HG02678 (cell line): Measurements from ENCODE around the gene TAS2R40.
A peak's percentile ranks its signal among the peaks of the same experiment; 100 is the strongest.
"Not testable (repeated sequence)": the region's sequence is repeated elsewhere in the genome, so short reads cannot be mapped to it uniquely, and the experiment has no call there.

Source experiments
- ATAC-seq: cut with Tn5 transposase; IDR thresholded peaks from one replicate; pipeline ENCODE4 v1.9.1; 2021; ENCODE audit warnings: mild to moderate bottlenecking, moderate library complexity; ENCODE audit not compliant: unreplicated experiment

TAS2R40 gene

GRCh38 chr7:143248761-143249354 lies 27.0 kb downstream of the TAS2R40 start:
- no peak for ATAC-seq

GRCh38 chr7:143250199-143250598 lies 28.4 kb downstream of the TAS2R40 start:
- ATAC-seq, result no peak

- no peak for ATAC-seq
Measured at GRCh38 chr7:143250822-143251221, 29.0 kb downstream of the TAS2R40 start.

- ATAC-seq, result no peak
Measured at GRCh38 chr7:143252006-143252405, 30.2 kb downstream of the TAS2R40 start.

- no peak for ATAC-seq
Measured at GRCh38 chr7:143255564-143255963, 33.7 kb downstream of the TAS2R40 start.

GRCh38 chr7:143256325-143256724 lies 34.5 kb downstream of the TAS2R40 start:
- no peak for ATAC-seq

- peak; percentile 80 for ATAC-seq
Measured at GRCh38 chr7:143256932-143257331, 35.1 kb downstream of the TAS2R40 start.

GRCh38 chr7:143257501-143257900 lies 35.7 kb downstream of the TAS2R40 start:
- ATAC-seq, result no peak

- ATAC-seq, result peak; percentile 37
Measured at GRCh38 chr7:143258831-143259230, 37.0 kb downstream of the TAS2R40 start.

GRCh38 chr7:143259765-143260164 lies 37.9 kb downstream of the TAS2R40 start:
- no peak for ATAC-seq

GRCh38 chr7:143261901-143262300 lies 40.1 kb downstream of the TAS2R40 start:
- no peak for ATAC-seq

GRCh38 chr7:143263266-143264195 lies 41.7 kb downstream of the TAS2R40 start, which contains the start of gene GSTK1:
TSS of gene GSTK1 (plus strand) at chr7:143263441. CDS start at chr7:143263514, 73 bp downstream.
- ATAC-seq, result peak; percentile 98

GRCh38 chr7:143264196-143264568 lies 42.3 kb downstream of the TAS2R40 start:
- not testable (repeated sequence) for ATAC-seq

GRCh38 chr7:143265017-143265693 lies 43.3 kb downstream of the TAS2R40 start:
- ATAC-seq, result no peak

GRCh38 chr7:143269251-143269650 lies 47.4 kb downstream of the TAS2R40 start:
- ATAC-seq, result no peak

- no peak for ATAC-seq
Measured at GRCh38 chr7:143271240-143271639, 49.4 kb downstream of the TAS2R40 start.
